Gastroesophageal sphincter (tissue), 3 donors: ENCODE results near the gene SCAI.
"Not testable (repeated sequence)": the region's sequence is repeated elsewhere in the genome, so short reads cannot be mapped to it uniquely, and the experiment has no call there.

Source experiments
- CTCF ChIP-seq, 4 experiments: fragments of 200-600 bp in 2 of 4; fragments of 450-650 bp in 2 of 4; sonication (generic) in 1 of 4; IDR thresholded peaks; one replicate each; pipeline ENCODE4 v1.5.1; 2017 to 2019; ENCODE audit warnings: antibody characterized with exemption in 4 of 4, mild to moderate bottlenecking in 2 of 4, moderate library complexity in 2 of 4
- POLR2A ChIP-seq, 2 donors: fragments of 450-650 bp; IDR thresholded peaks; one replicate each; pipeline ENCODE4 v1.6.1; 2017; ENCODE audit warnings: antibody characterized with exemption in 2 of 2, mild to moderate bottlenecking in 2 of 2, moderate library complexity in 1 of 2
- POLR2AphosphoS5 ChIP-seq: sonication (generic); formaldehyde crosslinking; IDR thresholded peaks from one replicate; pipeline ENCODE4 v1.6.1; 2017; ENCODE audit warnings: antibody characterized with exemption

DNA sequence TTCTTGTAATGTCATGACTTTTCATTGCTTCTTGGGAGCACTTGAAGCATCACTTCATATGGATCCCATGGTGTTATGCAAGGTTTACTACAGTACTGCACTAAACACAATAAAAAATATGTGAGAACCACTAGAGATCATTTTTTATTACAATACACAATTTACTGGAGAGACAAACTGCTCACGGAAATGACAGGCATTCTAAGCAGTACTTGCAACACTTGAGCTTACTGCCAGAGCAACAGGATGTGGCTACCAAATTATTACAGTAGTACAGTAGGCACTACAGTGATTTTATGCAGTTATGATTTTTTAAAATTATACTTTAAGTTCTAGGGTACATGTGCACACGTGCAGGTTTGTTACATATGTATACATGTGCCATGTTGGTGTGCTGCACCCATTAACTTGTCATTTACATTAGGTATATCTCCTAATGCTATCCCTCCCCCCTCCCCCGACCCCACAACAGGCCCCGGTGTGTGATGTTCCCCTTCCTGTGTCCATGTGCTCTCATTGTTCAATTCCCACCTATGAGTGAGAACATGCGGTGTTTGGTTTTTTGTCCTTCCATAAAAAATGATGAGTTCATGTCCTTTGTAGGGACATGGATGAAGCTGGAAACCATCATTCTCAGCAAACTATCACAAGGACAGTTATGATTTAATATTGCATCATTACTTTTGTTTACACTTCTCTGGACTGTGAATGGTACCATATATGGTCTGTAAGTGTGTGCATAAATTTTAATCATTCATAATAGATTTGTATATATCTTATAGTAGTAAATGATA lies 177.4 kb downstream of the SCAI start:
- TF ChIP-seq CTCF (IDR thresholded peaks at IDR 0.05); POLR2A (IDR thresholded peaks at IDR 0.05); POLR2AphosphoS5: not testable (repeated sequence)
